Glomerular endothelial cell (primary cell): Measurements from ENCODE around the gene ADRA2B. TPM values are rescaled to one million over a fixed set of nuclear protein-coding genes. Genes with fewer than 3 reads are reported as not detected.

Experiments
- DNase-seq: peaks from one replicate; pipeline ENCODE4 v3.0.0-alpha.2; 2011; ENCODE audit warnings: low read depth, low spot score; ENCODE audit errors: extremely low read depth
- total RNA-seq: library from RNA; depleted of rRNA; stranded (reverse); fragments of >200 nt; gene quantifications from 2 replicates; pipeline ENCODE4 v1.2.3, GENCODE V29; 2015

ADRA2B gene
- total RNA-seq, 1 donor from 2014 or later = not detected

DNA sequence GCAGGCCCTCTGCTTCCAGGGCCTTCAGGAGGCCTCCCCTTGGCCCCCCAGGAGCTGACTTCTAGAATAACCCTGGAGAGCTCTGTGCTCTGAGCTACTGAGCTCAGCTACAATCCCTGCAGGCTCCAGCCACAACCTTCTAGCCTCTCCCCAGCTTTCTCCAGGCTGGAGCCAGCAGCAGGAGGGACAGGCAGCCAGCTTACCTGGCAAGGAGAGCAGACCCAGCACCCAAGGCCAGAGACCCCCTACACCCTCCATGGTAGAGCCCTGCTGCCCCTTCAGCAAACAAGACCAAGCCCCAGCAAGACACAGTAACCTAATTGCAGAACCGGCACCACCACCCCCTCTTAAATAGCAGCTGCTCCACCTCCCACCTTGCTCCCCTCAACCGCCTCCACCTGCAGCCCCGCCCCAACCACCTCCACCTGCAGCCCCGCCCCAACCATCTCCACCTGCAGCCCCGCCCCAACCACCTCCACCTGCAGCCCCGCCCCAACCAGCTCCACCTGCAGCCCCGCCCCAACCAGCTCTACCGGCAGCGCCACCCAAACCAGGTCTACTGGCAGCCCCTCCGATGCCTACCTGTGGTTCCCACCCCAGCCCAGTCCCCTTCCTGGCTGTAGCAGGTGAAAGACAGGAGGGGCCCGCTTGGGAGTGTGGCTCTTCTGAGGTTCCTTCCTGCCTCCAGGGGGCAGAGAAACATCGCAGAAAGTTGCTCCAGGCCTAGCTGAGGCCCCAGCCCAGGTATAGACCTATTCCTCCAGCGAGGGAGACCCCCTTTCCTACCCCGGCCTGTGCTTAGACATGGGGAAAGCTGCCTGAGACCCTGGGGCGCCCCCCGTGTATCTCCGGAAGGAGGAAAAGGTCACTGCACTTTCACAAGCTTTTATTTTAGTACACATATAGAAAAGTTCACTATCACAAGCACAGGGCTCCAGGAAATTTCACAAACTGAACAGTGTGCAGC lies 22.1 kb upstream of the ADRA2B start, which contains the start of gene ASTL:
Gene ASTL (minus strand): TSS at position 324 of the 967 bp plus-strand sequence. CDS start 66 bp downstream, at position 258.
- no peak for DNase-seq

GRCh38 chr2:96137321-96138178 lies 21.2 kb upstream of the ADRA2B start:
- no peak for DNase-seq

DNA sequence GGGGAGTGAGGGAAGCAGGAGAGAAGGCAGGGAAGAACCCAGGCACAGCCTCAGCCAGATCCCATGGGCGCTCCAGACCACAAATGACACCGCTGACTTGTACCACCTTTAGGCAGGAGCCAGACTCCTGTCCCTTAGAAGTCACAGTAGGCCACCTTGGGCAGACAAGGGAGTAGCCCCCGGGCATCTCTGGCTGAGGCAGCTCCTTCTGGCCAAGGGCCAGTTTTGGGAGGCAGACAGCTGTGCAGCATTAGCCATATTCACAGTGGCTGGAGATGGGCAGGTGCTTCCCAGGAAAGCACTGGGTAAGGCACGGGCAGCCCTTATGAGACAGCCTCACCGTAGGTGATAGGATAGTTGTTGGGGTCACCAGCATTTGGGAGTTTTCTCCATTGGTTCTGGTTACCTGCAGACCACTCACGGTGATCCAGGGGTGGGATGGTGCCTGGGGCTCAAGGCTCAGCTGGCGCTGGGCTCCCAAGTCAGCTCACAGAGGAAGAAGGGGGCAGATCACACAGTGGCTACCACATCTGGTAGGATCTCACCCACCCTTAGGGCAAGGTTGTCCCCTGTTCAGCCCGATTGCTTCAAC lies 19.9 kb upstream of the ADRA2B start:
- no peak for DNase-seq

- no peak for DNase-seq
Measured at GRCh38 chr2:96135621-96136020, 19.2 kb upstream of the ADRA2B start.

GRCh38 chr2:96135171-96135570 lies 18.8 kb upstream of the ADRA2B start:
- no peak for DNase-seq

- no peak for DNase-seq
Measured at GRCh38 chr2:96134421-96134820, 18.1 kb upstream of the ADRA2B start.

GRCh38 chr2:96131813-96132745 lies 15.7 kb upstream of the ADRA2B start:
- no peak for DNase-seq

DNA sequence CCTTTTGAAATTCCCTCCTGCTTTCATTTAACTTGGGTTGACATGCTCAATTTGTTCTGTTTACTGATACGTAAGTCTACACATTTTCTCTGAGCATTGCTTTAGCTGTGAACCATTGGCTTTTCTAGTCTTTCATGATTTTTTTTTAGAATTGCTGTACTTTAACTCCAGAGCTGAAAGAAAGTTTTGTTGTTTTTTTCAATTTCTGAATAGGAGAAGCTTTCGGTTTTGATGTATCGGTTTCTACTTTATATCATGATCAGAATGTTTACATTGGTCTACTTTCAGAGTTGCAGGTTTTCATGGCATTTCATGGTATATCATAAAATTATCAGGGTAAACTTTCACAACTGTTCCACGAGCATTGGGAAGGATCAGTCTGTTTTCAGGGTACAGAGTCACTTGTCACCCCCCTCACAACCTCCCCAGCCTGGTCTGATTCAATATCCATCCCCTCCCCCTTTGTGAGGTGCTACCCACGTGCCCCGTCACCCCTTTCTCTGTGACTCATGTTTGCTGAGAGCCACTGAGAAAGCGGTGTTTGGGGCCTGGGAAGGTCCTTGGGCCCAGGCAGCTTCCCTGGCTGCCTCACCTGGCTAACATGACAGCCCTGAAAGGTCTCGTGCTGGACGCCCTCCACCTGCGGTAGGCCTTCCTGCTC lies 14.9 kb upstream of the ADRA2B start:
- no peak for DNase-seq

GRCh38 chr2:96130483-96130882 lies 14.1 kb upstream of the ADRA2B start:
- no peak for DNase-seq

DNA sequence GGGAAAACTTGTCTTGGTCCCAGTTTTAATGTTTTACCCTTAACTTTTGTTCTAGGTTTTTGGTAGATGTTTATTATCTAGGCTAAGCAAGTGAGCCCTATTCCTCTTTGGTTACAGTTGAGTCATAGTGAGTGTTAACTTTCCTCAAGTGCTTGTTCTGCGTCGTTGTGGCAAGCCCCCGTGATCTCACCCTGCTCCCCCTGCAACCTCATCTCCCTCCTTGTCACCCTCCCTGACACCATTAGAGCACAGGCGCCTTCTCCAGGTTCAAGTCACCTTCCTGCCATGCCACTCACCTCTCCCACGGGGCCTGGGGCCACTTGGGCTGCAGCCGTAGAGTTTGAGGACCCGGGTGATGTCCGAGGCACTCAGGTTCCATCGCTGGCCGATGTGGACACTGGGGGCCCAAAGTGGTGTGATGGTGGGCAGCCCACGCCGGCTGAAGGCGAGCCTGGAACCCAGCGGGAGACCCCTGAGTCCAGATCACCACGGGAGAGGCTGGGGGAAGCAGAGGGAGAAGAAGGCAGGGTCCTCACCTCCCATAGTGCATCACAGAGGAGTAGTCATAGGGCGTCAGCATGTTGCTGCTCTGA lies 13.3 kb upstream of the ADRA2B start:
- no peak for DNase-seq

GRCh38 chr2:96128456-96128855 lies 12.1 kb upstream of the ADRA2B start:
- no peak for DNase-seq

DNA sequence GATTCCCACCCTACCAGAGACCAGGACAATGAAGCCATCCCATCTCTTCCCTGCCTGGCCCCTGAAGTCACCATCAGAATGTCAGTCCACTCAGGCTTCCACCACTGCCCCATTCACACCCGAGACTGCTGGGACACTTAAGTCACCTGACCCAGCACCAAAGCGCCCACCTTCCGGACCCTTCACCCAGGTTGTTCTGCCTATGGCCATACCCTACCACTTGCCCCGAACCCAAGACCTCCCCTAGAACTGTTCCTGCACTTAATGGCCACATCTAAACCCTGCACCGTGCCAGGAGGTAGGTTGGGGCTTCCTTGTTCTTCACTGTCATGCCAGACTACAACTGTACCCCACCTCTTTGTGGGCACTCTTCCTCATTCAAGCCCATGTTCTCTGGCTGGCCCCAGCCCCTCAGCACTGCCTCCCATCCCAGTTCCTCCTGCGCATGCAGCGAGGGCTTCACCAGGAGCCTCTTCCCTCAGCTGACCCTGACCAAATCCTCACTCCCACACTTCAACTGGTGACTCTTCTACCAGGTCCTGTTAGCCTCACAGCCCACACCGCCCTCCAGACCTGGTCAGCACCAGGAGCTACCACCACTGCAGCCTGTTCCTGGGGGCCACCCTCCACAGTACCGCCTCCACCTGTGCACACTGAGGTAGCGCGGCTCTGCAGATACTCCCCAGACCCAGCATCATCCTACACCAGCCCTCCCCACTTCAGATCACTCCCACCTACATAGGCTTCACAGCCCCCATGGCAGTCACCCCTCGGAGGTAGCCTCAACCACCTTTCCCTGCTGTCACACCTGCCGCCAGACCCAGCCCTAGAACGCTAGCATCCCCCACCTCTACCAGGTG lies 8.3 kb upstream of the ADRA2B start:
- DNase-seq = no peak

DNA sequence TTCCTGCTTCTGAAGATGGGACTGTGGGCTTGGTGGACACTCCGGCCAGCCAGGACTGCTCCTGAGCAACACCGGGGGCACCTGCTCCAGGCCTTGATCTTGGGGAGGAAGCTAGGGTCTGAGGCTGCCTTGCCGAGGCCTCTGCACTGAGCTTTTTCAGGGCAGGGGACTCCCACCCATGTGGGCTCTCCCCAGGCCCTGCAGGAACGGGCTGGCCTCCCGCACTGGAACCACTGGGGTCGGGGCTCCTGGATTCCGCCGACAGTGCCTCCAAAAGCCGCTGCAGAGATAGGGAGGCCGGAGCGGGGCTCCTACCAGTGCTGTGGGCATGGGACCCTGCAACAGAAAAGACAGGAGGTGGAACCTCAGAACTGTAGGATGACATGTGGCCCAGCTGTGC lies 7.6 kb upstream of the ADRA2B start:
- no peak for DNase-seq

- DNase-seq = no peak
Measured at GRCh38 chr2:96123290-96123689, 6.9 kb upstream of the ADRA2B start.

GRCh38 chr2:96122391-96122790 lies 6.0 kb upstream of the ADRA2B start:
- DNase-seq = no peak

DNA sequence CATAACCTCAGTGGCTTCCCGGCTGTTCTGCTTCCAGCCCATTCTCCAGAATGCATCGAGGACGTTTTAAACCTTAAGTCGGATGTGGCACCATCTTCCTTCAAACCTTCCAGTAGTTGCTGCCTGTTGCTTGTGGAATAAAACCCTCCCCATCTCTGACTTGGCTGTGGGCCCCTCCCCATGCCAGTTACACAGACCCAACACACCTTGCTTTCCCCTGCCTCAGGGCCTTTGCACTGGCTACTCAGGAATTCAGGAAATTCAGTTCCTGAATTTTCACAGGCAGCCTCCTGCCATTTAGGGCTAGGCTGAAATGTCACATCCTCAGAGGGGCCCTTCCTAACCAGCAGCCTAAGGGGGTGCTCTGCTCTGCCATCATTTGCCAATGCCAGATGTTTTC lies 5.0 kb upstream of the ADRA2B start:
- DNase-seq = no peak

GRCh38 chr2:96120991-96121390 lies 4.6 kb upstream of the ADRA2B start:
- DNase-seq = no peak

GRCh38 chr2:96120091-96120720 lies 3.8 kb upstream of the ADRA2B start:
- no peak for DNase-seq
